ENCODE data around the gene ZSCAN25.
"Not testable (repeated sequence)": the region's sequence is repeated elsewhere in the genome, so short reads cannot be mapped to it uniquely, and the experiment has no call there.

ZSCAN25 gene

GRCh38 chr7:99638731-99639130, 22.0 kb downstream of the ZSCAN25 start:
- no peak for DNase-seq
- in situ Hi-C loops (cut with HindIII; ENCODE audit: low pct_ligation_motif_present, low pct_unique_long_range_greater_than_20kb, low sequenced_read_pairs): no loop called here

GRCh38 chr7:99639267-99639666, 22.5 kb downstream of the ZSCAN25 start:
- no peak for DNase-seq
- in situ Hi-C loops (cut with HindIII; ENCODE audit: low pct_ligation_motif_present, low pct_unique_long_range_greater_than_20kb, low sequenced_read_pairs): no loop called here

- DNase-seq: no peak
- in situ Hi-C loops (cut with HindIII; ENCODE audit: low pct_ligation_motif_present, low pct_unique_long_range_greater_than_20kb, low sequenced_read_pairs): no loop called here
Measured at GRCh38 chr7:99642027-99642426, 25.3 kb downstream of the ZSCAN25 start.

GRCh38 chr7:99643464-99643863, 26.7 kb downstream of the ZSCAN25 start:
- DNase-seq: no peak
- in situ Hi-C loops (cut with HindIII; ENCODE audit: low pct_ligation_motif_present, low pct_unique_long_range_greater_than_20kb, low sequenced_read_pairs): no loop called here

- DNase-seq: no peak
- in situ Hi-C loops (cut with HindIII; ENCODE audit: low pct_ligation_motif_present, low pct_unique_long_range_greater_than_20kb, low sequenced_read_pairs): no loop called here
Measured at GRCh38 chr7:99644431-99644830, 27.7 kb downstream of the ZSCAN25 start.

- in situ Hi-C loops (cut with HindIII; ENCODE audit: low pct_ligation_motif_present, low pct_unique_long_range_greater_than_20kb, low sequenced_read_pairs): no loop called here
Measured at GRCh38 chr7:99645590-99645989, 28.8 kb downstream of the ZSCAN25 start.

GRCh38 chr7:99648843-99649242, 32.1 kb downstream of the ZSCAN25 start:
- in situ Hi-C loops (cut with HindIII; ENCODE audit: low pct_ligation_motif_present, low pct_unique_long_range_greater_than_20kb, low sequenced_read_pairs): no loop called here
- no peak for DNase-seq

More at GRCh38 chr7:99645590-99645989, 28.8 kb downstream of the ZSCAN25 start:
- no peak for DNase-seq

- DNase-seq: no peak
- in situ Hi-C loops (cut with HindIII; ENCODE audit: low pct_ligation_motif_present, low pct_unique_long_range_greater_than_20kb, low sequenced_read_pairs): no loop called here
Measured at GRCh38 chr7:99651290-99651689, 34.5 kb downstream of the ZSCAN25 start.

- no peak for DNase-seq
- in situ Hi-C loops (cut with HindIII; ENCODE audit: low pct_ligation_motif_present, low pct_unique_long_range_greater_than_20kb, low sequenced_read_pairs): no loop called here
Measured at GRCh38 chr7:99652671-99653070, 35.9 kb downstream of the ZSCAN25 start.

GRCh38 chr7:99653269-99653668, 36.5 kb downstream of the ZSCAN25 start:
- DNase-seq: not testable (repeated sequence)

GRCh38 chr7:99653754-99654153, 37.0 kb downstream of the ZSCAN25 start:
- no peak for DNase-seq
- in situ Hi-C loops (cut with HindIII; ENCODE audit: low pct_ligation_motif_present, low pct_unique_long_range_greater_than_20kb, low sequenced_read_pairs): no loop called here

More at GRCh38 chr7:99653269-99653668, 36.5 kb downstream of the ZSCAN25 start:
- in situ Hi-C loops (cut with HindIII; ENCODE audit: low pct_ligation_motif_present, low pct_unique_long_range_greater_than_20kb, low sequenced_read_pairs): not testable (repeated sequence)

- in situ Hi-C loops (cut with HindIII; ENCODE audit: low pct_ligation_motif_present, low pct_unique_long_range_greater_than_20kb, low sequenced_read_pairs); DNase-seq: not testable (repeated sequence)
Measured at GRCh38 chr7:99654626-99655025, 37.9 kb downstream of the ZSCAN25 start.

- DNase-seq; in situ Hi-C loops (cut with HindIII; ENCODE audit: low pct_ligation_motif_present, low pct_unique_long_range_greater_than_20kb, low sequenced_read_pairs): not testable (repeated sequence)
Measured at GRCh38 chr7:99657879-99658278, 41.1 kb downstream of the ZSCAN25 start.

GRCh38 chr7:99665312-99666012, 48.7 kb downstream of the ZSCAN25 start:
- no peak for DNase-seq
- in situ Hi-C loops (cut with HindIII; ENCODE audit: low pct_ligation_motif_present, low pct_unique_long_range_greater_than_20kb, low sequenced_read_pairs): no loop called here

- in situ Hi-C loops (cut with HindIII; ENCODE audit: low pct_ligation_motif_present, low pct_unique_long_range_greater_than_20kb, low sequenced_read_pairs): no loop called here
- DNase-seq: no peak
Measured at GRCh38 chr7:99666013-99666395, 49.3 kb downstream of the ZSCAN25 start.

- in situ Hi-C loops (cut with HindIII; ENCODE audit: low pct_ligation_motif_present, low pct_unique_long_range_greater_than_20kb, low sequenced_read_pairs): no loop called here
- DNase-seq: no peak
Measured at GRCh38 chr7:99667179-99667578, 50.4 kb downstream of the ZSCAN25 start.

GRCh38 chr7:99668541-99668940, 51.8 kb downstream of the ZSCAN25 start:
- in situ Hi-C loops (cut with HindIII; ENCODE audit: low pct_ligation_motif_present, low pct_unique_long_range_greater_than_20kb, low sequenced_read_pairs): no loop called here
- no peak for DNase-seq

- in situ Hi-C loops (cut with HindIII; ENCODE audit: low pct_ligation_motif_present, low pct_unique_long_range_greater_than_20kb, low sequenced_read_pairs): no loop called here
- no peak for DNase-seq
Measured at GRCh38 chr7:99669782-99670181, 53.0 kb downstream of the ZSCAN25 start.

GRCh38 chr7:99672573-99672972, 55.8 kb downstream of the ZSCAN25 start:
- in situ Hi-C loops (cut with HindIII; ENCODE audit: low pct_ligation_motif_present, low pct_unique_long_range_greater_than_20kb, low sequenced_read_pairs): no loop called here
- DNase-seq: no peak

- DNase-seq: no peak
- in situ Hi-C loops (cut with HindIII; ENCODE audit: low pct_ligation_motif_present, low pct_unique_long_range_greater_than_20kb, low sequenced_read_pairs): no loop called here
Measured at GRCh38 chr7:99674995-99675742, 58.4 kb downstream of the ZSCAN25 start.

Data from ACHN (cell line).